GM21619 (cell line): Measurements from ENCODE around the gene PARD3.
"Not testable (repeated sequence)": the region's sequence is repeated elsewhere in the genome, so short reads cannot be mapped to it uniquely, and the experiment has no call there.

Source experiments
- ATAC-seq: cut with Tn5 transposase; IDR thresholded peaks from one replicate; pipeline ENCODE4 v1.9.1; 2021; ENCODE audit not compliant: unreplicated experiment

The PARD3 gene

DNA sequence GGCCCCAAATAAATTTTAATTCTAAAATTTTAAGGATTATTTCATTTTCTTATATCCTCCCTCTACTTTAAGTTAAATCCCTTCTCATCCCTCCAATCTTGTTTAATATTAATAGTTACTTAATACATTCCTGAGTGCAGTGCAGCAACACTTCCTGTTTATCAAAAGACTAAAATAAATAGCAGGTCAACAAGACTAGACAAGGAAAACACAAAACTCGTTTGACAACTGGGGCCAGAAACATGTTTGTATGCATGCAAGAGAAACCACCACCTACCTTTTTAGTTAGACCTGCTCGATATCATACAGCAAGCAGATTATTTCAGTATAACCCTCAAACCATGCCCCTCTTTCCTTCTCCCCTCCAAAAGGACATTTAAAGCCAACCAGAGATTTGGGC lies 95.8 kb downstream of the PARD3 start:
- ATAC-seq = no peak

DNA sequence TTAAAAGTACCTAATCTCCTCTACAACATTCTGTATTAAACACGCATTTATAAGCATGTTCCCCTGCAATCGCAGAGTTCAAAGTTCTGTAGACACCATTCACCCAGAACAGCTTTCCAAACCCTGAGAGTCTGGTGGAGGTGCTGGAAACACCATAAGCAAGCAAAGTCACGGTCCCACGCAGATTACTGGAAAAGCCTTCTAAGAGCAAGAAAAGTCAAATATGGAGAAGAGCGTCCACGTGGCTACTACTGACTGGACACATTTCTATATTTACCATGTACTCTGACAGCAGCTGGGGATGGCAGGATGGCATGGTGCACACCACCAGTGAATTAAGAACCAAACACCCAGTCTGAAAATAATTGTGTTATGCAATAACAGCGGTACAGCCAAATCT lies 97.7 kb downstream of the PARD3 start:
- ATAC-seq = no peak

DNA sequence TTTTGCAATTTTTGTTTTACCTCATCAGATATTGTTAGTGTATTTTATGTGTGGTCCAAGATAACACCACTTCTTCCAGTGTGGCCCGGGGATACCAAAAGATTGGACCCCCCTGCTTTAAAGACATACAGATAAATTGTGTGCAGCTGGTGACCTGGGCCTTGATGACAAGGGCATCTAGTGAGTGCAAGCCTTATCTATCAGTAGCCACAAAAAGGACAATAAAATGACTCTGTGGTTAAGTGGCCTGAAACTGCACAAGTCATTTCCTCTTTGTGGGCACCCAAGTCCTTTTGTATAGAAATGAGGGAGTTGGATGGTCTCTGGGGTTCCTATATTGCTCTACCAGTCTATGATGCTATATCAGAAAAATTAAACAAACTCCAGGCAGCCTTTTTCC lies 98.1 kb downstream of the PARD3 start:
- ATAC-seq = peak; percentile 68

DNA sequence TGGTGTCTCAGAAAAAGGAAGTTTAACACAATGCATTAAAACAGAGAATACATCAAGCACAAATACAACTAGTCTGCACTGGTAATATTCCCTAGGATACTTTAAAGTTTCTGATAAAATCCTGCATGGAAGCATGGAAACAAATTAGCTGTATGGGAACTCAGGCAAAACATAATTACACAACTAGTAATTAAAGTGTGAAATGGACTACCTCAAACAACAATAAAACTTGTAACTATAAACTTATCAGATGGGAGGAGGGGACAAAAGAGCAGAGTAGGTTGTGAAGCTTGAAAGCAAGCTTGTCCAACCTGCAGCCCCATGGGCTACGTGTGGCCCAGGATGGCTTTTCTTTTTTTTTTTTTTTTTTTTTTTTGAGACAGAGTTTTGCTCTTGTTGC lies 98.9 kb downstream of the PARD3 start:
- ATAC-seq = no peak

DNA sequence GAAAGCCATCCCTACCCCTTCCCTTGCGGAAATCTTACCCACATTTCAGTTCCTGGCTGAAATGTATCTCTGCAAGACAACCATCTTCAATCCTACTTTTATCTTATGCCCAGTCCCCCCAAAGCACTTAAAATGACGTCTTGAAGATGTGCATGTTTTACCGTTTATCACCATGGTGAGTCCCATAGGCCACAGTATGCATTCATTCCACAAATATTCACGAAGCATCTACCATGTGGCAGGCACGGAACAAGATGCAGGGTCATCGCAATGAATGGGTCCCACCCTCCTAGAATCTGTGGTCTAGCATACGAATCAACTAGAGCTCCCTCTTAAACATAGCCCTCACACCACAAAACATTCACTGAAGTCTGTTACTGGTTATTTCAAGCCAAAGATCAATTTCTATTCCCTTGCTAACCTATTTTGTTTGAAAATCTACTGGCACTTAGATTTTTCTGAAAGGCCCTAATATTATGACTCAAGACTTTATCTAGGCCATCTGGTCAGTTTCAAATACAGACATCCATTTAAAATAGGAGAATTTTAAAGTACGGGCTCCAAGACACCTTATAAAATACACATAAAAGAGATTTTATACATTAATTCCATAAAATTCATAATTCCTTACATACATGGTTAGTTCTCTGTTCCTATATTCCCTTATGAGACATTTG lies 99.4 kb downstream of the PARD3 start:
- no peak for ATAC-seq

DNA sequence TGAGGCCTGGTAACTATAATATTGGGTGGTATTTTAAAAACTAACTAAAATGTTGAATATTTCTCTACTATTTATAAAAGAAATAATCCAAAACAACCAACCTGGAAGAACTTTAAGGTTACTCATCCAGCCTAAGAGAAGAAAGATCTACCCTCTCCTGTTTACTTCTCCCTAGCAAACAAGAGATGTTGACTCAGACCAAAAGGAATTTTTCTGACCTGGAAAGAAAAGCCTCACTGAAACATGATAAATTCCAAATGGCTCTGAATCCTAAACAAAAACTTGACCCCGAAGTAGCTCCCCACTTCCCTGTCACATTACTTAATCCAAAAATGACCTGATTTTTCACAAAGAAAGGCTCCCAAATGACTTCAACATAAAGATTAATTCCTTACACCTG lies 101.2 kb downstream of the PARD3 start:
- ATAC-seq = no peak

DNA sequence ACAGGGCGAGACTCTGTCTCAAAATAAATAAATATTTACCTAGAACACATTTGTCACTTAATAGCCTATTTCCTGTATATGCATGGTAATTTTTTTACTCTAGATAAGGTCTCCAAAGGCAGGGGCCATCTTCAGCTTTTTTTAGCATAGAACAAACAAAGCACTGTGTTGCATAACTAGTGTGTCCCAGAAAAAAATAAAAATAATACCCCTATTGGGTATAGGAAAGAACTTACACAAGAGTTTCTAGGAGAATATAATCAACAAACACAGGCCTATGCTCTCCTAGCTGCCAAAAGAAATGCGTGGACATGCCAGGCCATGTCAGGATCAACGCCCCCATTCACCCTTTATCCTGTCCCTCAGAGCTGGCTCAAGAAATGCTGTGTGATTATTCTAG lies 103.6 kb downstream of the PARD3 start:
- ATAC-seq = no peak

DNA sequence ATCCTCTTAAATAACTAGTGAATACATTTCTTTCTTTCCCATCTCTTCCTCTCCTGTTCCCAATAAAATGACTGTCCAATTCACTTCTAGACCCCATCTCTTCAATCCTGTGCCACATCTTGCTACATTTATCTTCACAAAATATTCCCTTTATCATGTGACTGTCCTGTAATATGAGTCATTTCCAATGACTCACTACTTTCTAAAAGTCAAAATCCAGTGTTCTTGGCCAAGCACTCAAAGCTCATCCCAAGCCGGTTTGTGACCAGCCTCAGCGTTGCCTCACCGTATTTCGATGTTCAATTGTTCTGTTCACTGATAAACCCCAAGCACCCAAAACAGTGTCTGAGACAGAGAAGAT lies 104.7 kb downstream of the PARD3 start:
- no peak for ATAC-seq

DNA sequence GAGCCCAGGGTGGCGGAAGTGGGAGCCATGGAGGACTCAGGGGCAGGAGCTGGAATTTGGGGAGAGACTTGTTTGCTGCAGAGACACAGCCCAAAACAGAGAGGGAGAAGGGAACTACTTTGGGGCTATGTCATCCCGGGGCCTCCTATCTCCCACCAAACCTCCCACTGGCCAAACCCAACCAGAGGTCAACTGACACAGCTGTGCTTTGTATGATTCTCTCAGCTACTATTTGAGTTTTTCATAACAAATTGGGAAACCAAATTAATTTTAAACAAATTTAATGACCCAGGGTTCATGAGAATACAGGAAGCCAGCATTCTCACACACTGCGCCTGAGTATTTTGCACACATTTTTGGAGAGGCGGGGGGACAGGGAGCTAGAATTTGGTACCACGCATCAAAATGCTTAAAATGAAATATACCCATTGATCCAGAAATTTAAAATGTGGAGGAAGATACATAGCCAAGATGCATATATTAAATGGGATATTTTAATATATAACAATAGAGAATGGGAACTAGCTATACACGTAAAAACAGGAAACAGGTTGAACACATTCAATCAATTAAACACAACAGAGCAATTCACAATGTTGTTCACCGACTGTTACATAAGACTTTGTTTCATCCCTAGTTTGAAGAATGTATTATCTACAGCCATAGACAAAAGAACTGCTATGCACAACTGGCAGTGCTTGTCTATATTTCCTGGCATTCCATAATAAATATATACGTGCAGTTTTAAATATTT lies 105.3 kb downstream of the PARD3 start:
- ATAC-seq = no peak

DNA sequence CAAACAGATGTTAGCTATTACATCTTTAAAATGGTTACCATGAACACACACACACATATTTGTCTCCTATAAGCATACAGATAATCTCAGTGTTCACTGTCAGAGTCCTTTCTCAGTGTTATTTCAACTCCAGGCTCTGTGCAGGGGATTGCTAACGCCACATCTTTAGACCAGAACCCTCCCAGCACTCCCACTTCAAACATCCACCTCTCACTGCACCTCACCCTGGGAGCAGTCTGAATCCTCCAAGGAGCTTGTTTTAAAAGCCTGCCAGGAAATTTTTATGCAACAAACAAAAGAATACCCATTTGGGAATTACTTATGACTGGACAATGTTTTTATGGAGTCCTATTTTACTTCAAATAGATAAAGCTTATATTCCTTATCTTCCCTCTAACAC lies 107.4 kb downstream of the PARD3 start:
- ATAC-seq = no peak

DNA sequence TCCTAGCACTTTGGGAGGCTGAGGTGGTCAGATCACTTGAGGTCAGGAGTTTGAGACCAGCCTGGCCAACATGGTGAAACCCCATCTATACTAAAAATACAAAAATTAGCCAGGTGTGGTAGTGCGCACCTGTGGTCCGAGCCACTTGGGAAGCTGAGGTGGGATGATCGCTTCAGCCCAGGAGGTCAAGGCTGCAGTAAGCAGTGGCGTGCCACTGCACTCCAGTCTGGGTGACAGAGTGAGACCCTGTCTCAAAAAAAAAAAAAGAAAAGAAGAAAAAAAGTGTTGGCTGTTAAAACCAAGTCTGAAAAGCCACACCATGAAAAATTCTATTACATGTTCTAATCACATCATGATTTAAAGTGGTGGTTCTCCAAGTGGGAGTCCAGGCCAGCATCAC lies 108.1 kb downstream of the PARD3 start:
- not testable (repeated sequence) for ATAC-seq

DNA sequence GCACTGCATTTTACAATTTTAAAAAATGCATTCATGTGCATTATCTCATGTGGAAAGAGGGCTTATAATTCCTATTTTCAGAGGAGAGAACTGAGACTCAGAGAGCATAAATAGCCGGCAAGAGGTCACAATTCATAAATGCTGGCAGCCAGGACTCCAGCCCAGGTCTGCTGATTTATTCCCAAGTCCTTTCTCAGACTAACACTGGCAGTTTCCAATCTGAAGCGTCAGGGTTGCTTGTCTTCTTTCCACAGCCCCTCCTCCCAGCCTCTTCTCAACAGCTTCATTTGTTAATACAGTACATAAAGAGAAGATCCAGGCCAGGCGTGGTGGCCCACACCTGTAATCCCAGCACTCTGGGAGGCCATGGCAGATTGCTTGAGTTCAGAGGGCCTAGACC lies 108.9 kb downstream of the PARD3 start:
- ATAC-seq = no peak

DNA sequence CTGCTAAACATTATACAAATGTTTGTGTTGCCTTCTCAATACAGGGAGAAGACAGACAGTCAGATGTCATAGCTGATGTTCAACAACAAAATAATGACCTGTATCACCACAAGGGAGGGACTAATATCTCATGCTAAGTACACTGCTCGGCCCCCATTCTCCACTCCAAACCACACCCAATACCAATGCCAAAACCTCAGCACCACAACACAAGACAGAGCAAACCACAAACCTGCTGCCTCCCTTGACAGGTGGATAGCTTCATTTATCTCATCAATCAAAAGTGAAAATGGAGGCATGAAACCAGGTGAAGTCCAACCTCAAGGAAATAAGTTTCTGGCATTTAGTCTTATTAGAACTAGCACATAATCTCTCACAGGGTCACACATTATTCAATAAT lies 109.5 kb downstream of the PARD3 start:
- no peak for ATAC-seq

DNA sequence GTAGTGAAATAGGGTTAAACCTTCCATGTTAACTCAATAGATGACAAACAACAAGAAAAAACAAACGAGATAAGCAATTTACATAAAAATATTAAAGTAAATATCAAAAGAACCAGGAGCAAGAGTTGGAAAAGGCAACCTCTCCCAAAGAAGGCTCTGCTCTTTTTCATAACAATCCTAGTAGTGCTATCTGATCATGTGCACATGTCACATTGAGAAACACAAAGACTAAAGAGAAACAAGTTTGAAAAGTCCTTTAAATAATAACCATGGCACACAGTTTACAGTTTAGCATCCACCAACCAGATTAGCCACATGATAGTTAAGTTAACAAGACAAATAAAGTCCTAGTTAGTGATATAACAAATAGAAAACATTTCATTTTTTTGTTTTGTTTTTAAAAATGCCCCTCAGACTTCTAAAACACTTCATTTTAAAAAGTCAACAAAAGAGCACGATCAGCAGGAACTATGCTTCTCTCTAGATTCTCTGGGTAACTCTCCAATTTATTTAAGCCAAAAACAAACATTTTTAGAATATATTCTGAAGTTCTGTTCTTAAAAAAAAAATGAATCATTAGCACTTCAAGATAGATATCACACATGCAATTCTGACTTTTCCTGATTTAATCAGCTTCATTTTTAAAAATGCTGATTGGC lies 110.4 kb downstream of the PARD3 start:
- no peak for ATAC-seq

DNA sequence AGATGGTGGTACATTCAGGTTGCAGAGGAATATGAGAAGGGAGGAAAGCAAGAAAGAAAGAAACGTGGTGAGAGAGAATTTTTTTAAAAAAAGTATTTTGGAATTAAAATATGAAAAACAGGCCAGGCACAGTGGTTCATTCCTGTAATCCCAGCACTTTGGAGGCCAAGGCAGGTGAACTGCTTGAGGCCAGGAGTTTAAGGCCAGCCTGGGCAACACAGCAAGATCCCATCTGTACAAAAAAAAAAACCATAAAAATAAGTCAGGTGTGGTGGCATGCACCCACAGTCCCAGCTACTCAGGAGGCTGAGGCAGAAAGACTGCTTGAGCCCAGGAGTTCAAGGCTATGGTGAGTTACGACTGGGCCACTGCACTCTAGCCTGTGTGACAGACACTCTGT lies 112.1 kb downstream of the PARD3 start:
- ATAC-seq = no peak

DNA sequence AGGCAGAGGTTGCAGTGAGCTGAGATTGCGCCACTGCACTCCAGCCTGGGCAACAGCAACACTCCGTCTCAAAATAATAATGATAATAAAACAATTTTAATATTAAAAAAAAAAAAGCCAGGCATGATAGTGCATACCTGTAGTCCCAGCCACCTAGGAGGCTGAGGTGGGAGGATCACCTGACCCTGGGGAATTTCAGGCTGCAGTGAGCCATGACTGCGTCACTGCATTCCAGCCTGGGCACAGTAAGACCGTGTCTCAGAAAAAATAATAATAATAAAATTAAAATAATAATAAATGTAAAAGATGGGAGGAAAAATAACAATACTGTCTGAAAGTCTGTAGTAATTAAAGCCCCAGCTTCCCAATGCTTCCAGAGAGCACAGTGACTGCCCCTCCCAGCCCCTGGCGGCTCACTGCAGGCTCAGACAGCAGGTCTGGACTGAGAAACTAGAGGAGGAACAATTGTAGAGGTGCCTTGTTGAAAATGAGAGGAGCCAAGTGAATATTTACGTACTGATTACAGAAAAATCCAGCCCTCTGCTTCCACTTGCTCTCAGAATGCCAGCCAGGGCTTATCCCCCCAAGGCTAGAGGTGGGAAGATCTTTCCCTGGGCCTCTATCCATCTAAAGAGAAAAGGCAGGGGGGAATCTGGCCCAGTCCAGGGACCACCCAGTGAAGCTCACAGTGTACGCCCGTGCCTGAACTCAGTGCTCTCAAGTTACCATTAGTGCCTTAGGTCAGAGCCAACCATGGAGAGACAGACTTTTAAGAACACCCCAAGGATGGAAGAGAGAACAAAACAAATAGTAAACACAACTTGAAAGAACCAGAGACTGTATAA lies 112.8 kb downstream of the PARD3 start:
- ATAC-seq = no peak

DNA sequence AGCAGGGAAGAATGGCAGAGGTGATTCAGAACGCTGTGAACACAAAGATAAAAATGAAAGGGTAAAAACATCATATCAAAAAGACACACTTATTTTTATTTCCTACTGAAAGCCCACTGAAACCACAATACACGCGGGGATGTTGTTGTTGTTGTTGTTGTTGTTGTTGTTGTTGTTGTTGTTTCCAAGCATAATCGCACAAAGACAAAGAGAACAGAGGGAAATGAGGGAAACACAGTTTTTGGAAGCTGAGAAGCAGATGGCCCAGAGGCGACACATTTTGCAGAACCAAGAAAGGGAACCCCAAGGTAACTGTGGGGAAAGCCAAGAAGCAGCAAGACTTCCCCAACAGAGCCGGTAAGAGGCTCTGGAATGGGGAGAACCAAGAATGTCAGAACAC lies 113.9 kb downstream of the PARD3 start:
- ATAC-seq = no peak

DNA sequence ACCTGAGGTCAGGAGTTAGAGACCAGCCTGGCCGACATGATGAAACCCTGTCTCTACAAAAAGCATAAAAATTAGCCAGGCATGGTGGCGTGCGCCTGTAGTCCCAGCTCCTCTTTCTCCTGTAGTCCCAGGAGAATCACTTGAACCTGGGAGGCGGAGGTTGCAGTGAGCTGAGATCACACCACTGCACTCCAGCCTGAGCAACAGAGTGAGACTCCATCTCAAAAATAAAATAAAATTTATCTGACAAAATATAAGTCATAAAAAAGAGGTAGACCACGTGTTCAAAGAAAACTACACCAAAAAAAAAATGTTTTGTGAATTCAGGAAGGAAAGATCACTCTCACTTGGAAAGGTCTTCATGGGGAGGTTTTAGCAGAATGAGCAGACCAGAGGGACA lies 114.3 kb downstream of the PARD3 start:
- not testable (repeated sequence) for ATAC-seq

DNA sequence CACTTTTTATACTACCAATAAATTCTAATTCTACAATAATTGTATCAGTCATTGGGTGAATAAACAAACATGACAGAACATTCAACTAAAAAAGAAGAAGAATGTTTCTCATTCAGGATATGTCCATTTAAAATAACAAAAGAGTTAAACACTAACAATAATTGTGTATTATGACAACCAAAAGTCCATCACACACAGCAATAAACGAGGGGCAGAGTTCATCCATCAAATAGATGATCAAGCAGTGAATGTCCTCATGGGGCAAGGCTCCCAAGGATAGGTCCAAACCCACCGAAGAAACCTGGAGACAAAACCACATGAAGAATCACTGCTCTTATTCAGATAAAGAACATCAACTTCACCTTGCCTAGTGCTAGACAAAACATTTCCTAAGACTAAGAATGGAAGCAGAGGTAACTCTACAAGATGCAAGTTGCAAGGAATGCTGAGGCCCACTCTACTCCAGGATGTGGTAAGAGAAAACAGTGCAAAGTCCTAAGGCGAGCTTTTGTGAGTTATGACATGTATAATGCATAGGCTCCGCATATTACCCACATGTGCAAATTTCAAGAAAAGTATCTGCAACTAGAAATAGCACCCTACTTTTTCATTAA lies 115.1 kb downstream of the PARD3 start:
- no peak for ATAC-seq

DNA sequence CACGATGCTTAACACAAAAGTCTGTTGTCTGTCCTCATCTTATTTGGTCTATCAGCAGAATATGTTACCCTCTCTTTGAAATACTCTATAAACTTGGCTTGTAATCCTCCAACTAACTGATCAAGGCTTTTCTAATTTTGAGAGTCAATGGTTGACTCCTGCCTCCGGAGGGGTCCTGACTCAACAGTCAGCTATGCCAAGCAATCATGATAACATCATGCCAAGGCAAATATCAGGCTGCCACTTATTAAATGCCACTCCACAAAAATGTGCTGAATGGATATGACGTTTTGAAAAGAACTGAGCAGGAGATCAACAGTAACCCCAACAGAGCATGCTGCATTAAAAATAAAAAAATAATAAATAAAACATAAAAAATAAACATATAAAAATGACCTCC lies 116.1 kb downstream of the PARD3 start:
- ATAC-seq = no peak

DNA sequence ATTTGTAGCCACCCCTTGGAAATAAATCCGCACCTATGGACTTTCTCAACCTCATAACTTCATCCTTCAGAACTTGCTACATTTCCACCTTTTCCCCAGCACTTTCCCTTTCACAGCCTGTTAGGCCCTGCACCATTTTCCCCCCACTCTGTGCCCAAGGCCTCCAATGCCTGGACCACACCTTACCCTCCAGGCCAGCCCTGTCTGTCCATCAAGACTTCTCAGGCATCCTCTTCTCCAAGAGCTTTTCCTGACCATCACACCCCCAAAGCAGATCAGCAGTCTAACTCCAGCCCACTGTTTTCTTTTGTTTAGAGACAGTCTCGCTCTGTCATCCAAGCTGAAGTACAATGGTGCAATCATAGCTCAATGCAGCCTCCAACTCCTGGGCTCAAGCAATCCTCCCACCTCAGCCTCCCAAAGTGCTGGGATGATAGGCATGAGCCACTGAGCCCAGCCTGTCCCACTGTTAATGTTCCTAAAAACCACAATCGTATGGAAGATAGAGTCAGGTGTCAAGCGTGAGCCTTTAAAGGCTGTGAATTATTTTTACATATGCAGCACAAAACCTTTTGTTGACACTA lies 116.8 kb downstream of the PARD3 start:
- ATAC-seq = no peak
